ENCODE measurements around the gene CHD5.

DNA sequence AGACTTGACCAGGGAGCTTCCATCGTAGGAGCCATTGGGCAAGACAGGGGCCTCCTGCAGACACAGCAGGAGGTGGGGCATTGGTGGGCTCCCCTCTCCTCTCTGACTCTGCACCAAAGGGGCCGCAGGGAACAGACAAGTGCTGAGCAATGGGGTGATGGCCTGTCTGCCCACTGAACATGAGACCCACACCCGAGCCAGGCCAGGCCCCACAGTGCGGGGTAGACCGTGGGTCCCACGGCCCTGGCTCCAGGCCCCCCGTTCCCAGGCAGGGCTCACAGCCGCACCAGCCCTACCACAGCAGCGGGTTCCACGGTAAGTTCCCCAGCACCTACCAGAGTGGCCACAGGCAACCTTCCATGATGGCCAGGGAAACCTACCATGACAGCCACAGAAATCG is 45.9 kb downstream of the CHD5 start:
- TF ChIP-seq, protein P1, sequence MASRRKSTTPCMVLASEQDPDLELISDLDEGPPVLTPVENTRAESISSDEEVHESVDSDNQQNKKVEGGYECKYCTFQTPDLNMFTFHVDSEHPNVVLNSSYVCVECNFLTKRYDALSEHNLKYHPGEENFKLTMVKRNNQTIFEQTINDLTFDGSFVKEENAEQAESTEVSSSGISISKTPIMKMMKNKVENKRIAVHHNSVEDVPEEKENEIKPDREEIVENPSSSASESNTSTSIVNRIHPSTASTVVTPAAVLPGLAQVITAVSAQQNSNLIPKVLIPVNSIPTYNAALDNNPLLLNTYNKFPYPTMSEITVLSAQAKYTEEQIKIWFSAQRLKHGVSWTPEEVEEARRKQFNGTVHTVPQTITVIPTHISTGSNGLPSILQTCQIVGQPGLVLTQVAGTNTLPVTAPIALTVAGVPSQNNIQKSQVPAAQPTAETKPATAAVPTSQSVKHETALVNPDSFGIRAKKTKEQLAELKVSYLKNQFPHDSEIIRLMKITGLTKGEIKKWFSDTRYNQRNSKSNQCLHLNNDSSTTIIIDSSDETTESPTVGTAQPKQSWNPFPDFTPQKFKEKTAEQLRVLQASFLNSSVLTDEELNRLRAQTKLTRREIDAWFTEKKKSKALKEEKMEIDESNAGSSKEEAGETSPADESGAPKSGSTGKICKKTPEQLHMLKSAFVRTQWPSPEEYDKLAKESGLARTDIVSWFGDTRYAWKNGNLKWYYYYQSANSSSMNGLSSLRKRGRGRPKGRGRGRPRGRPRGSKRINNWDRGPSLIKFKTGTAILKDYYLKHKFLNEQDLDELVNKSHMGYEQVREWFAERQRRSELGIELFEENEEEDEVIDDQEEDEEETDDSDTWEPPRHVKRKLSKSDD (CRISPR knock-in tag; IDR thresholded peaks at IDR 0.05; ENCODE audit: low read depth), result no peak
- no peak for TF ChIP-seq ZSCAN29 (CRISPR knock-in tag; conservative IDR thresholded peaks at IDR 0.05)
- TF ChIP-seq HDAC2 (CRISPR knock-in tag; IDR thresholded peaks at IDR 0.05), result no peak
- TF ChIP-seq, protein P2, sequence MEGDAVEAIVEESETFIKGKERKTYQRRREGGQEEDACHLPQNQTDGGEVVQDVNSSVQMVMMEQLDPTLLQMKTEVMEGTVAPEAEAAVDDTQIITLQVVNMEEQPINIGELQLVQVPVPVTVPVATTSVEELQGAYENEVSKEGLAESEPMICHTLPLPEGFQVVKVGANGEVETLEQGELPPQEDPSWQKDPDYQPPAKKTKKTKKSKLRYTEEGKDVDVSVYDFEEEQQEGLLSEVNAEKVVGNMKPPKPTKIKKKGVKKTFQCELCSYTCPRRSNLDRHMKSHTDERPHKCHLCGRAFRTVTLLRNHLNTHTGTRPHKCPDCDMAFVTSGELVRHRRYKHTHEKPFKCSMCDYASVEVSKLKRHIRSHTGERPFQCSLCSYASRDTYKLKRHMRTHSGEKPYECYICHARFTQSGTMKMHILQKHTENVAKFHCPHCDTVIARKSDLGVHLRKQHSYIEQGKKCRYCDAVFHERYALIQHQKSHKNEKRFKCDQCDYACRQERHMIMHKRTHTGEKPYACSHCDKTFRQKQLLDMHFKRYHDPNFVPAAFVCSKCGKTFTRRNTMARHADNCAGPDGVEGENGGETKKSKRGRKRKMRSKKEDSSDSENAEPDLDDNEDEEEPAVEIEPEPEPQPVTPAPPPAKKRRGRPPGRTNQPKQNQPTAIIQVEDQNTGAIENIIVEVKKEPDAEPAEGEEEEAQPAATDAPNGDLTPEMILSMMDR (CRISPR knock-in tag; IDR thresholded peaks at IDR 0.05), result no peak
- no peak for TF ChIP-seq MAZ (IDR thresholded peaks at IDR 0.05; ENCODE audit: borderline replicate concordance, low read depth, low read length)
- TF ChIP-seq MAZ (CRISPR knock-in tag; IDR thresholded peaks at IDR 0.05; ENCODE audit: low read depth), result no peak
- TF ChIP-seq, protein P3, sequence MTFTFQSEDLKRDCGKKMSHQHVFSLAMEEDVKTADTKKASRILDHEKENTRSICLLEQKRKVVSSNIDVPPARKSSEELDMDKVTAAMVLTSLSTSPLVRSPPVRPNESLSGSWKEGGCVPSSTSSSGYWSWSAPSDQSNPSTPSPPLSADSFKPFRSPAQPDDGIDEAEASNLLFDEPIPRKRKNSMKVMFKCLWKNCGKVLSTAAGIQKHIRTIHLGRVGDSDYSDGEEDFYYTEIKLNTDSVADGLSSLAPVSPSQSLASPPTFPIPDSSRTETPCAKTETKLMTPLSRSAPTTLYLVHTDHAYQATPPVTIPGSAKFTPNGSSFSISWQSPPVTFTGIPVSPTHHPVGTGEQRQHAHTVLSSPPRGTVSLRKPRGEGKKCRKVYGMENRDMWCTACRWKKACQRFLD (CRISPR knock-in tag; IDR thresholded peaks at IDR 0.05; ENCODE audit: borderline replicate concordance), result no peak
- no peak for TF ChIP-seq ZNF644 (CRISPR knock-in tag; IDR thresholded peaks at IDR 0.05; ENCODE audit: low read depth)
- TF ChIP-seq JUND (CRISPR knock-in tag; IDR thresholded peaks at IDR 0.05), result no peak
- TF ChIP-seq ZFX (CRISPR knock-in tag; IDR thresholded peaks at IDR 0.05; ENCODE audit: low read depth), result no peak
- no peak for TF ChIP-seq POLR2A (IDR thresholded peaks at IDR 0.05; ENCODE audit: insufficient read depth in 1 of 2, low read depth in 2 of 2, low read length in 2 of 2)

Data from HepG2 (cell line).